Endothelial cell of umbilical vein (primary cell): Measurements from ENCODE around the gene RBBP4. TPM values are rescaled to one million over a fixed set of nuclear protein-coding genes. Genes with fewer than 3 reads are reported as not detected.
A peak's percentile ranks its signal among the peaks of the same experiment; 100 is the strongest.

Experiments used
- BruUV-seq: library from RNA; stranded (reverse); fragments of 400-500 nt; replicated peaks from 2 replicates; lab custom pipeline; 2021; lab: Mats Ljungman, UMichigan
- CTCF ChIA-PET: fragments of 300-600, 350-600 bp; sonication (Branson Sonifier 250); formaldehyde crosslinking; loops from one replicate; lab custom pipeline; 2021; ENCODE audit warnings: antibody characterized with exemption, inconsistent platforms; lab: Charles Lee
- POLR2A ChIA-PET: fragments of 300-600, 350-600 bp; sonication (Branson Sonifier 250); formaldehyde crosslinking; loops from one replicate; lab custom pipeline; 2021; ENCODE audit warnings: antibody characterized with exemption, inconsistent platforms; lab: Charles Lee
- DNase-seq: peaks from one replicate; pipeline ENCODE4 v3.0.0-alpha.2; 2011; ENCODE audit warnings: low read depth, low spot score
- FAIRE-seq: peaks from 2 replicates; lab custom pipeline; 2011; peaks lifted over from hg19 to GRCh38; lab: Jason Lieb, UNC
- H2AFZ ChIP-seq: 2 replicates; pipeline ENCODE4 v1.6.0; 2012; ENCODE audit warnings: low read depth, low read length, control low read depth, inconsistent platforms
- H3K27ac ChIP-seq: 2 replicates; pipeline ENCODE4 v1.5.1; 2011; ENCODE audit warnings: low read depth, mild to moderate bottlenecking, control low read depth, low read length, moderate library complexity; ENCODE audit not compliant: insufficient read depth
- H3K27me3 ChIP-seq, 2 experiments: 2 replicates each; pipeline versions ENCODE4 v1.6.0 to v1.6.1; 2011; ENCODE audit warnings: low read length in 2 of 2, mixed read lengths in 1 of 2; ENCODE audit not compliant: control insufficient read depth in 2 of 2, insufficient read depth in 2 of 2
- H3K36me3 ChIP-seq, 2 experiments: 2 replicates in 1 of 2; 3 replicates in 1 of 2; pipeline ENCODE4 v1.5.1; 2011; ENCODE audit warnings: low read length in 2 of 2, mild to moderate bottlenecking in 1 of 2, moderate library complexity in 1 of 2; ENCODE audit not compliant: control insufficient read depth in 2 of 2, insufficient read depth in 2 of 2; ENCODE audit errors: extremely low read depth in 1 of 2
- H3K4me1 ChIP-seq: 3 replicates; pipeline ENCODE4 v1.5.1; 2011; ENCODE audit warnings: mild to moderate bottlenecking, low read length; ENCODE audit not compliant: control insufficient read depth, insufficient read depth; ENCODE audit errors: extremely low read depth
- H3K4me2 ChIP-seq: 2 replicates; pipeline ENCODE4 v1.6.1; 2011; ENCODE audit warnings: low read length, control low read depth, mixed read lengths; ENCODE audit not compliant: insufficient read depth
- H3K4me3 ChIP-seq, 3 experiments: fragments of 200-600 bp in 1 of 3; sonication (generic), shearing (Covaris generic) in 1 of 3; replicated peaks in 1 of 3; 2 replicates each; pipeline ENCODE4 v1.5.1; 2011 to 2016; ENCODE audit warnings: control low read depth in 3 of 3, low read length in 3 of 3, mild to moderate bottlenecking in 2 of 3, inconsistent platforms in 1 of 3, low read depth in 1 of 3, moderate library complexity in 1 of 3; ENCODE audit not compliant: insufficient read depth in 1 of 3
- H3K79me2 ChIP-seq: 2 replicates; pipeline ENCODE4 v1.6.0; 2012; ENCODE audit warnings: low read length, inconsistent platforms; ENCODE audit not compliant: control insufficient read depth, insufficient read depth
- H3K9ac ChIP-seq: replicated peaks from 2 replicates; pipeline ENCODE3; 2011; ENCODE audit warnings: low read length, control low read depth; ENCODE audit not compliant: insufficient read depth; ENCODE audit errors: extremely low read depth
- H3K9me1 ChIP-seq: replicated peaks from 3 replicates; pipeline ENCODE4 v1.6.0; 2011; ENCODE audit warnings: mild to moderate bottlenecking, low read length; ENCODE audit not compliant: control insufficient read depth, insufficient read depth; ENCODE audit errors: extremely low read depth
- H3K9me3 ChIP-seq: replicated peaks from 2 replicates; pipeline ENCODE4 v1.5.1; 2012; ENCODE audit warnings: low read length, inconsistent platforms; ENCODE audit not compliant: control insufficient read depth, insufficient read depth
- H4K20me1 ChIP-seq: replicated peaks from 2 replicates; pipeline ENCODE3; 2011; ENCODE audit warnings: mild to moderate bottlenecking, low read length; ENCODE audit not compliant: control insufficient read depth, insufficient read depth; ENCODE audit errors: extremely low read depth
- EZH2 ChIP-seq: IDR thresholded peaks from 2 replicates; pipeline ENCODE4 v1.6.1; 2012; ENCODE audit warnings: borderline replicate concordance, low read depth, mild to moderate bottlenecking, moderate library complexity, low read length, inconsistent platforms; ENCODE audit not compliant: severe bottlenecking
- FOS ChIP-seq: IDR thresholded peaks from 2 replicates; pipeline ENCODE4 v1.6.1; 2011; ENCODE audit warnings: mild to moderate bottlenecking, low read length, moderate library complexity, borderline replicate concordance; ENCODE audit not compliant: insufficient read depth
- GATA2 ChIP-seq: IDR thresholded peaks from 2 replicates; pipeline ENCODE4 v1.7.0; 2011; ENCODE audit warnings: low read depth, mild to moderate bottlenecking, moderate library complexity, mixed read lengths, low read length; ENCODE audit not compliant: insufficient read length, insufficient read depth
- JUN ChIP-seq: IDR thresholded peaks from 2 replicates; pipeline ENCODE4 v1.6.1; 2011; ENCODE audit warnings: borderline replicate concordance, low read depth; ENCODE audit not compliant: insufficient read length, insufficient read depth
- MAX ChIP-seq: IDR thresholded peaks from 2 replicates; pipeline ENCODE4 v1.6.1; 2011; ENCODE audit not compliant: insufficient read depth, insufficient read length
- POLR2A ChIP-seq: IDR thresholded peaks from 2 replicates; pipeline ENCODE4 v1.6.1; 2012; ENCODE audit warnings: low read depth, mild to moderate bottlenecking, control low read depth, low read length
- POLR2AphosphoS5 ChIP-seq: IDR thresholded peaks from 2 replicates; pipeline ENCODE4 v1.6.1; 2012; ENCODE audit warnings: low read depth, mild to moderate bottlenecking, control low read depth, low read length, moderate library complexity; ENCODE audit not compliant: insufficient read depth
- dilution Hi-C: fragments of 300-500 bp; cut with MboI; formaldehyde crosslinking; loops from one replicate; pipeline ENCODE4 v1.15.0; 2019; ENCODE audit warnings: low sequenced_read_pairs; ENCODE audit not compliant: extremely low pct_ligation_motif_present
- intact Hi-C: fragments of 100-400 bp; cut with micrococcal nuclease; formaldehyde crosslinking; loops from one replicate; pipeline ENCODE4 v1.10.0; 2022
- polyA plus RNA-seq, 4 experiments: library from polyadenylated mRNA; depleted of rRNA in 3 of 4; stranded (reverse) in 3 of 4; unstranded in 1 of 4; fragments of >200 nt; gene quantifications; 2 replicates each; pipeline versions ENCODE4 v1.2.1 to v1.2.3, GENCODE V29; 2011 to 2012; ENCODE audit warnings: missing spikeins in 1 of 4
- total RNA-seq: library from RNA; stranded (reverse); gene quantifications from 2 replicates; pipeline ENCODE4 v1.2.3, GENCODE V29; 2021

Gene RBBP4
- total and polyA plus RNA-seq, 2 donors (not counting 3 experiments of a cell fraction or from before 2014, with no cell fraction given), result 84.9 to 241 TPM

DNA sequence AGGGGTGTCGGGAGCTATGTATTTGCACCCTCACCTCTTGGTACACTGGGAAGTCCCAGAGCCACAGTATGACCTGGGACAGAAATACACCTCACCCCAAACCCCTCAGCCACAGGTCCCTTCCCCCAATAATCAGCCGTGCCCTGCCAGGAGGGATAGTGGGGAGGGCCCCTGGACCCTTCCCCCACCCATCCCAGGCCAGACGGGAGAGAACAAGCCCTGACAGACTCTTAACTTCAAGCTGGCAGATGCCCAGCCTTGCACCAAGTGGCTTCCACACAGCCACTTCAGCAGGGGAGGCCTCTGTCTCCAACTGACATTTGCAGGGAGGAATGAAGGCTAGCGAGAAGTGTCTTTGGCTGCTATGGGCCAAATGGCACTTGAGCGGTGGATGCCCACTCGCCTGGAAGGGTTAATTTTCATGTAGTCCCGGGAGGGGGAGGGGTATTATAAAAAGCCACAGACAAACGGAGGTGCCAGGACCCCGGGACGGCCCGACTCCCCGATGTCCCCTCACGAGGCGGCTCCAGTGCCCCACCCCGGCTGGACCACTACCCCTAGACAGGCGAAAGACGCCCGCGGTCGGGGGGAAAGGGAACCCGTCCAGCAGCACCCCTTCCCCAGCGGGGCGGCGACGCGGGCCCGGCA is 51.1 kb downstream of the RBBP4 start:
- H3K79me2 ChIP-seq, result no peaks in the 10 kb centered on the region
- FAIRE-seq, result peak; percentile 69
- H4K20me1 ChIP-seq, result no peaks in the 10 kb centered on the region
- no peaks in the 10 kb centered on the region for H3K9me3 ChIP-seq
- BruUV-seq, result no TSS peak
- intact Hi-C loops (no loop called here), dilution Hi-C loops (no loop called here)
- no peaks in the 10 kb centered on the region for H3K27me3 ChIP-seq
- CTCF ChIA-PET, result interaction anchor here (0.9 to 2.1 kb wide), 2 partner anchors 10 to 72 kb away, joined by 3 to 18 read pairs; no protein-coding TSS in a partner anchor
- peak; percentile 26 for DNase-seq
- TF ChIP-seq FOS (no peak), EZH2 (no peak), POLR2AphosphoS5 (no peak), JUN (no peak), POLR2A (no peak), GATA2 (no peak), MAX (no peak)
- H3K9ac ChIP-seq, result peak overlapping the region; percentile 49
- H3K9me1 ChIP-seq, result no peaks in the 10 kb centered on the region
- POLR2A ChIA-PET, result no interaction called here
- peak overlapping the region; percentile 78 for H3K4me2 ChIP-seq
- peak overlapping the region; percentile 97 for H2AFZ ChIP-seq
- H3K4me3 ChIP-seq, result peak overlapping the region; percentile 63 to 81 (median 75)
- no peaks in the 10 kb centered on the region for H3K36me3 ChIP-seq
- H3K27ac ChIP-seq, result no peak overlapping the region
- H3K4me1 ChIP-seq, result peaks cover 11% of the 10 kb centered on the region
